HG03025 (cell line): ENCODE data around the gene RADIL.
"Not testable (repeated sequence)": the region's sequence is repeated elsewhere in the genome, so short reads cannot be mapped to it uniquely, and the experiment has no call there.

Experiments used
- ATAC-seq: cut with Tn5 transposase; IDR thresholded peaks from one replicate; pipeline ENCODE4 v1.9.1; 2021; ENCODE audit warnings: mild to moderate bottlenecking, moderate library complexity; ENCODE audit not compliant: unreplicated experiment, low FRiP score

RADIL gene

GRCh38 chr7:4815609-4816418 is 67.7 kb downstream of the RADIL start:
- ATAC-seq = no peak

- no peak for ATAC-seq
Measured at GRCh38 chr7:4815121-4815520, 68.4 kb downstream of the RADIL start.

GRCh38 chr7:4814433-4814832 is 69.1 kb downstream of the RADIL start:
- no peak for ATAC-seq

GRCh38 chr7:4809666-4810065 is 73.8 kb downstream of the RADIL start:
- no peak for ATAC-seq

GRCh38 chr7:4809091-4809591 is 74.4 kb downstream of the RADIL start:
- no peak for ATAC-seq

GRCh38 chr7:4808565-4808964 is 75.0 kb downstream of the RADIL start:
- ATAC-seq = no peak

- ATAC-seq = no peak
Measured at GRCh38 chr7:4808026-4808425, 75.5 kb downstream of the RADIL start.

GRCh38 chr7:4807598-4808016 is 75.9 kb downstream of the RADIL start:
- ATAC-seq = no peak

GRCh38 chr7:4806983-4807597 is 76.4 kb downstream of the RADIL start:
- ATAC-seq = no peak

GRCh38 chr7:4805984-4806300 is 77.6 kb downstream of the RADIL start:
- ATAC-seq = no peak

GRCh38 chr7:4805110-4805983 is 78.2 kb downstream of the RADIL start:
- no peak for ATAC-seq

GRCh38 chr7:4803397-4804241 is 79.9 kb downstream of the RADIL start:
- no peak for ATAC-seq

GRCh38 chr7:4802577-4802976 is 80.9 kb downstream of the RADIL start:
- not testable (repeated sequence) for ATAC-seq

GRCh38 chr7:4801839-4802231 is 81.7 kb downstream of the RADIL start:
- ATAC-seq = no peak

GRCh38 chr7:4800926-4801838 is 82.3 kb downstream of the RADIL start:
- no peak for ATAC-seq

GRCh38 chr7:4800487-4800886 is 83.0 kb downstream of the RADIL start:
- no peak for ATAC-seq

- no peak for ATAC-seq
Measured at GRCh38 chr7:4799508-4800268, 83.8 kb downstream of the RADIL start.

- ATAC-seq = no peak
Measured at GRCh38 chr7:4798706-4799235, 84.7 kb downstream of the RADIL start.
